Activated T-helper 1 cell treated with anti-CD3 and anti-CD28 coated beads, Interleukin-12 subunit alpha, Interleukin-12 subunit beta, Interleukin-2, Interleukin-4 antibody, amounts not matched to agents 30 ng/mL and 10 ng/mL and 1 ng/mL, durations not matched to agents 14 hours and 24 hours and 36 hours (primary cell): ENCODE results near the gene SULT1A1. TPM values are rescaled to one million over a fixed set of nuclear protein-coding genes. Genes with fewer than 3 reads are reported as not detected.
"Not testable (repeated sequence)": the region's sequence is repeated elsewhere in the genome, so short reads cannot be mapped to it uniquely, and the experiment has no call there.

Experiments used
- DNase-seq: peaks from one replicate; pipeline ENCODE4 v3.0.0; 2021; ENCODE audit warnings: low spot score
- H3K27ac Mint-ChIP-seq: one replicate; pipeline ENCODE4 v1.8.0; 2021; ENCODE audit warnings: mild to moderate bottlenecking, mixed read lengths
- H3K27me3 Mint-ChIP-seq: one replicate; pipeline ENCODE4 v1.8.0; 2022; ENCODE audit warnings: mild to moderate bottlenecking, moderate library complexity, mixed read lengths; ENCODE audit not compliant: insufficient read depth
- H3K36me3 Mint-ChIP-seq: one replicate; pipeline ENCODE4 v1.8.0; 2021; ENCODE audit warnings: low read depth, mixed read lengths
- H3K4me1 Mint-ChIP-seq: one replicate; pipeline ENCODE4 v1.8.0; 2021; ENCODE audit warnings: low read depth, mixed read lengths
- H3K4me3 Mint-ChIP-seq: one replicate; pipeline ENCODE4 v1.8.0; 2021; ENCODE audit warnings: mild to moderate bottlenecking, moderate library complexity, mixed read lengths
- H3K9me3 Mint-ChIP-seq: one replicate; pipeline ENCODE4 v1.8.0; 2021; ENCODE audit warnings: mixed read lengths
- intact Hi-C: fragments of 100-400 bp; cut with micrococcal nuclease; formaldehyde crosslinking; loops from one replicate; pipeline ENCODE4 v1.15.1; 2024
- total RNA-seq: library from RNA; stranded (reverse); gene quantifications from 2 replicates; pipeline ENCODE4 v1.2.3, GENCODE V29; 2022

SULT1A1 gene
- total RNA-seq, 1 donor from 2014 or later, result 8.9 TPM

- Mint-ChIP-seq H3K36me3 (no peaks in the 10 kb centered on the region), H3K4me3 (no peak overlapping the region), H3K27ac (no peak overlapping the region), H3K9me3 (no peaks in the 10 kb centered on the region), H3K27me3 (no peaks in the 10 kb centered on the region), H3K4me1 (no peaks in the 10 kb centered on the region)
- intact Hi-C loops, result no loop called here
- DNase-seq, result no peak
Measured at GRCh38 chr16:28604186-28604565, 5.7 kb downstream of the SULT1A1 start.

GRCh38 chr16:28603381-28604185, 6.3 kb downstream of the SULT1A1 start:
- Mint-ChIP-seq H3K27ac (no peak overlapping the region), H3K4me3 (no peak overlapping the region), H3K4me1 (no peaks in the 10 kb centered on the region), H3K9me3 (no peaks in the 10 kb centered on the region), H3K36me3 (no peaks in the 10 kb centered on the region), H3K27me3 (no peaks in the 10 kb centered on the region)
- intact Hi-C loops, result no loop called here
- DNase-seq, result no peak

- H3K4me3 Mint-ChIP-seq, result no peak overlapping the region
- no peaks in the 10 kb centered on the region for H3K36me3 Mint-ChIP-seq
- no peak overlapping the region for H3K27ac Mint-ChIP-seq
- DNase-seq, result no peak
- intact Hi-C loops, result no loop called here
- H3K9me3 Mint-ChIP-seq, result no peaks in the 10 kb centered on the region
- H3K27me3 Mint-ChIP-seq, result no peaks in the 10 kb centered on the region
- H3K4me1 Mint-ChIP-seq, result no peaks in the 10 kb centered on the region
Measured at GRCh38 chr16:28602529-28602928, 7.3 kb downstream of the SULT1A1 start.

DNA sequence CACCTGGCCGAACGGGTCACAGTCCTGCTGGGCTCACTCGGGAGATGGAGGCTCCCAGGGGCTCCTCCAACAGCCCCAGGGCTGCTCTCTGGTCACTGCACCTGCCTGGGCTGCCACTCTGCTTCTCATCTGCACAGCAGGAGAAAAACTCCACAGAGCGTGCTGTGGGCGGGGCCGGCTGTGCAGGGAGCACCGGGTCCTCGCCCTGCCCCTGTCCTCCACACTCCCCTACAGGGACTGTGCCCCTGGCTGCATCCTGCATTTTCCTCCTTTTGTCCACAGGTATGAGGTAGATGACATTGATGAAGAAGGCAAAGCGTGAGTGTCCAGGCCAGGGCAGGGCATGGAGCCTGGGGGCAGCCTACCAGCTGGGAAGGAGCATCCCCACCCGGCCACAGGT, 7.8 kb downstream of the SULT1A1 start:
- H3K4me3 Mint-ChIP-seq, H3K27ac Mint-ChIP-seq, DNase-seq, H3K9me3 Mint-ChIP-seq, H3K36me3 Mint-ChIP-seq, H3K4me1 Mint-ChIP-seq, intact Hi-C loops, H3K27me3 Mint-ChIP-seq: not testable (repeated sequence)

- H3K4me3 Mint-ChIP-seq, H3K27ac Mint-ChIP-seq, DNase-seq, intact Hi-C loops, H3K4me1 Mint-ChIP-seq, H3K27me3 Mint-ChIP-seq, H3K9me3 Mint-ChIP-seq, H3K36me3 Mint-ChIP-seq: not testable (repeated sequence)
Measured at GRCh38 chr16:28601589-28601988, 8.3 kb downstream of the SULT1A1 start.

DNA sequence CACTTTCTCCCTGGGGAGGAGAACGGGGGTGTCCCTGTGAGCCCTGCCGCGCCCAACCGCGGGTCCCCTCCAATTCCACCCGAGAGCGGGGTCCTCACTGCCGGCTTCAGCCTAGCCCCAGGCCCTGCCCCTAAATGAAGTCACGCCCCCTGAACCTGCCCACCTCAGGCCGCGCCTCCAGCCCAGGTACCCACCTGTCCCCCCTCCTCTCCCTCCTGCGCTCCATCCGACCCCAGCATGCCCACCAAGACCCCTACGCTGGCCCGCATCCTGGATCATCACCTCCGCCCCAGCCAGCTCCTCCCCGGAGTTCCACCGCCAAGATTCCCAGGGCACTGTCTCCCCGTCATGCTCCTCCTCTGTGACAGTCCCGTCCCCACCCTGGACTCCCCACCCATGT, 8.9 kb downstream of the SULT1A1 start:
- H3K27me3 Mint-ChIP-seq, H3K27ac Mint-ChIP-seq, H3K4me3 Mint-ChIP-seq, H3K9me3 Mint-ChIP-seq, DNase-seq, H3K36me3 Mint-ChIP-seq, intact Hi-C loops, H3K4me1 Mint-ChIP-seq: not testable (repeated sequence)

DNA sequence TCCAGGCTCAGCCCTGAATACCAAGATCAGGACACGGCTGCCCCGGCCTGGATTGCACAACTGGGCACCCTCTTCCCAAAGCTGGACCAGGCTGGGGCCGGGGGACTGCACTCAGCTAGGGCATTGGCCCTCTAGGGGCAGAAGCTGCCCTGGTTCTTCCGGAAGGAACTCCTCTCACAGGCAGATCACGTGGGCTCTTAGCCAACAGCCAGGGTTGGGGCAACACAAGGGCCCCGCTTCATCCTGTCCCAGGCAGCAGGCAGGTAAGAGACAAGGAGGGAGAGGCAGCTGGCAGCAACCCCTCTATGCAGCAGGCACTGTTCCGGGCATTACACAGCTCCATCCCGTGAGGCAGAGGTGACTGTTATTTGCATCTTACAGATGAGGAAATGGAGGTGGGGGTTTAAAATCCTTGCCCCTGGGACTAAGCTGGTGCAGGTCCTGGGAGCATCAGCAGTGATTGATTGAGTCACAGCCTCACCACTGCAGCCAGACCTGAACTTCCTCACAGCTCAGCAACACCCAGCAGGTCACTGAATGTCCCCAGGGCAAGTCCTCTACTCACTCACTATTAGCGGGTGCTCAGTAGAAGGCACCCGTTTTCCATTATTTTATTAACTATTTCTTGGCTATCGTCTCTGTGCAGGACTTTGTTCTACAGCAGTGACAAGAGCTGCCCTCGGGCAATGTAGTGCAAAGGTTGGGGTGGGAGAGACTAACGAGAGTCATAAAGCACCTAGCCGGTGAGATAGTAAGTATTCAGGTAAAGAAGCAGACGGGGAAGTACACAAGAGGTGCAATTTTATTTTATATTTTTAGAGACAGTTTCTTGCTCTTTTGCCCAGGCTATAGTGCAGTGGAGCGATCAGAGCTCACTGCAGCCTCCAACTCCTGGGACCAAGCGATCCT, 10.2 kb downstream of the SULT1A1 start:
- H3K4me1 Mint-ChIP-seq, intact Hi-C loops, H3K9me3 Mint-ChIP-seq, H3K27me3 Mint-ChIP-seq, H3K27ac Mint-ChIP-seq, H3K36me3 Mint-ChIP-seq, DNase-seq, H3K4me3 Mint-ChIP-seq: not testable (repeated sequence)

GRCh38 chr16:28597692-28598261, 12.1 kb downstream of the SULT1A1 start:
- no peak overlapping the region for H3K27ac Mint-ChIP-seq
- intact Hi-C loops, result no loop called here
- no peak overlapping the region for H3K4me3 Mint-ChIP-seq
- DNase-seq, result no peak
- H3K36me3 Mint-ChIP-seq, result no peaks in the 10 kb centered on the region
- no peaks in the 10 kb centered on the region for H3K4me1 Mint-ChIP-seq
- H3K9me3 Mint-ChIP-seq, result no peaks in the 10 kb centered on the region
- no peaks in the 10 kb centered on the region for H3K27me3 Mint-ChIP-seq

GRCh38 chr16:28596840-28597691, 12.8 kb downstream of the SULT1A1 start, which contains the start of gene SULT1A2:
SULT1A2 (minus strand) TSS chr16:28597050; CDS start chr16:28595930, 1,120 bp downstream.
- Mint-ChIP-seq H3K27ac (no peak within 1 kb of the TSS), H3K9me3 (no peaks in the 10 kb centered on the region), H3K27me3 (no peaks in the 10 kb centered on the region), H3K36me3 (no peaks in the 10 kb centered on the region), H3K4me3 (no peak within 1 kb of the TSS), H3K4me1 (no peaks in the 10 kb centered on the region)
- intact Hi-C loops, result no loop called here
- DNase-seq, result no peak

- no peaks in the 10 kb centered on the region for H3K36me3 Mint-ChIP-seq
- DNase-seq, result no peak
- intact Hi-C loops, result no loop called here
- H3K27ac Mint-ChIP-seq, result no peak overlapping the region
- H3K4me1 Mint-ChIP-seq, result no peaks in the 10 kb centered on the region
- no peaks in the 10 kb centered on the region for H3K27me3 Mint-ChIP-seq
- H3K9me3 Mint-ChIP-seq, result no peaks in the 10 kb centered on the region
- no peak overlapping the region for H3K4me3 Mint-ChIP-seq
Measured at GRCh38 chr16:28596115-28596630, 13.7 kb downstream of the SULT1A1 start.

DNA sequence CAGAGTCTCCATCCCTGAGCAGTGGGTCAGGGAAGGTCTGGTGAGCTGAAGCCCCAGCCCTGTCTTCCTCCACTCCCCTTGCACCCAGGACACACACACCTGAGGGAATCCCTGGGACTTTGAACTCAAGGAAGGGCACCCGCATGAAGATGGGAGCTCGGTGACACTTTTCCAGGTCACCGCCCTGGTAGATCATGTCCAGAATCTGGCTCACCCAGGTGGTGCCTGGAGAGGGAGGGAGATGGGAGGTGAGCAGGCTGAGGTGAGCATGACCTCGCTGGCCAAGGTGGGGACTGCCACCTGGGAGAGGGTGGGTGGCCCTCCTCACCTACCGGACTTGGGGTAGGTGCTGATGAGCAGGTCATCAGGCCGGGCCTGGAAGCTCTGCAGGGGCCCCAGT, 14.4 kb downstream of the SULT1A1 start:
- H3K36me3 Mint-ChIP-seq, H3K4me1 Mint-ChIP-seq, intact Hi-C loops, H3K4me3 Mint-ChIP-seq, DNase-seq, H3K9me3 Mint-ChIP-seq, H3K27ac Mint-ChIP-seq, H3K27me3 Mint-ChIP-seq: not testable (repeated sequence)

GRCh38 chr16:28592979-28593553, 16.8 kb downstream of the SULT1A1 start:
- H3K36me3 Mint-ChIP-seq, result peaks cover 4% of the 10 kb centered on the region
- H3K27ac Mint-ChIP-seq, result no peak overlapping the region
- H3K9me3 Mint-ChIP-seq, result no peaks in the 10 kb centered on the region
- H3K4me1 Mint-ChIP-seq, result no peaks in the 10 kb centered on the region
- H3K27me3 Mint-ChIP-seq, result no peaks in the 10 kb centered on the region
- intact Hi-C loops, result no loop called here
- H3K4me3 Mint-ChIP-seq, result no peak overlapping the region
- no peak for DNase-seq
